Ascending aorta (tissue), 2 donors: Measurements from ENCODE around the gene HRC. TPM values are rescaled to one million over a fixed set of nuclear protein-coding genes. Genes with fewer than 3 reads are reported as not detected.
"Not testable (repeated sequence)": the region's sequence is repeated elsewhere in the genome, so short reads cannot be mapped to it uniquely, and the experiment has no call there.

ENCODE experiments used
- DNase-seq, 2 donors: peaks; one replicate each; pipeline ENCODE4 v3.0.0-alpha.2; 2019; ENCODE audit warnings: low spot score in 2 of 2
- H3K27ac ChIP-seq, 2 donors: fragments of 200-600 bp; sonication (generic); one replicate each; pipeline ENCODE4 v1.5.1; 2016 to 2017; ENCODE audit warnings: mild to moderate bottlenecking in 1 of 2
- H3K27me3 ChIP-seq: fragments of 200-600 bp; sonication (generic); one replicate; pipeline ENCODE4 v1.5.1; 2017
- H3K36me3 ChIP-seq, 2 donors: fragments of 200-600 bp; sonication (generic); one replicate each; pipeline ENCODE4 v1.5.1; 2016
- H3K4me1 ChIP-seq, 2 donors: fragments of 200-600 bp; sonication (generic); one replicate each; pipeline ENCODE4 v1.5.1; 2016 to 2017; ENCODE audit warnings: mild to moderate bottlenecking in 1 of 2
- H3K4me3 ChIP-seq, 2 donors: fragments of 200-600 bp; sonication (generic); one replicate each; pipeline ENCODE4 v1.5.1; 2016 to 2017; ENCODE audit warnings: mild to moderate bottlenecking in 1 of 2
- H3K9me3 ChIP-seq, 2 donors: fragments of 200-600 bp; sonication (generic); one replicate each; pipeline ENCODE4 v1.5.1; 2016
- intact Hi-C: fragments of 100-400 bp; cut with DNase I; formaldehyde crosslinking; loops from one replicate; pipeline ENCODE4 v1.15.1; 2023
- total RNA-seq: library from RNA; depleted of rRNA; stranded (reverse); fragments of >200 nt; gene quantifications from one replicate; pipeline ENCODE4 v1.1.0, GENCODE V29; 2016
- TF ChIP-seq, protein P1 (sequence below), 3 experiments: fragments of 200-600 bp in 2 of 3; fragments of 450-650 bp in 1 of 3; sonication (generic) in 2 of 3; IDR thresholded peaks; one replicate each; pipeline ENCODE4 v1.5.1; 2016 to 2019; ENCODE audit warnings: antibody characterized with exemption in 3 of 3, mild to moderate bottlenecking in 1 of 3, moderate library complexity in 1 of 3

Gene HRC
- total RNA-seq, 1 donor from 2014 or later = not detected

DNA sequence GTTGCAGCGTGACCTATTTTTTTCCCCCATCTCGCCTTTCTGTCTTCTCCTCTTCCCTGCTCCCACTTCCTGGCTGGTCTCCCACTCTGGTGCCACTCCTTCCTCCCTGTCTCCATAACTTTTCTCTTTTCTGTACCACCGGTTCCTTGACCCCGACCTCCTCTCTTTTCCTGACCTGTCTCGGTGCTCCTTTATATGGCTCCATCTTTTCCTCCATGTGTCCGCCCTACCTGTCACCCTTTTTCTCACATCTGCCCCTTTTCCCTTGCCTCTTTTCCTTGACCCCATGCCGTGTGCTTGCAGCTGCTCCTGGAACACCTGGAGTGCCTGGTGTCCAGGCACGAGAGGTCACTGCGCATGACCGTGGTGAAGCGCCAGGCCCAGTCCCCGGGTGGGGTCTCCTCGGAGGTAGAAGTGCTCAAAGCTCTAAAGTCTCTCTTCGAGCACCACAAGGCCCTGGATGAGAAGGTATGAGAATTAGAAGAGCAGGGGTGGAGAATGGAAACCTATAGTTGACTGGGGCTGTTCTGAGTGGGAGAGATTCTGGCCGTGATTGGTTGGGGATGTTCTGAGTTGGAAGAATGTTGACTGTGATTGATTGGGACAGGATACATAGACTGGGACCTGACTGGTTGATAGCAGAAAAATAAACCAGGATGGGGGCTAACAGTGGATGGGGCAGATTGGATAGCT lies 26.5 kb downstream of the HRC start:
- Histone ChIP-seq H3K27me3 (no peaks in the 10 kb centered on the region), H3K4me1 (peaks cover 0 to 12% of the 10 kb centered on the region in 2 donors), H3K27ac (peak overlapping the region in 1 of 2 donors; percentile 7), H3K4me3 (peak overlapping the region in 1 of 2 donors; percentile 53), H3K36me3 (no peaks in the 10 kb centered on the region), H3K9me3 (no peaks in the 10 kb centered on the region)
- intact Hi-C loops = loop anchor here (1.0 to 2.0 kb wide), 2 partner anchors 9 to 14 kb away; partner anchors contain the start of genes C19orf73 and PPFIA3
- no peak for DNase-seq
- TF ChIP-seq, protein P1, sequence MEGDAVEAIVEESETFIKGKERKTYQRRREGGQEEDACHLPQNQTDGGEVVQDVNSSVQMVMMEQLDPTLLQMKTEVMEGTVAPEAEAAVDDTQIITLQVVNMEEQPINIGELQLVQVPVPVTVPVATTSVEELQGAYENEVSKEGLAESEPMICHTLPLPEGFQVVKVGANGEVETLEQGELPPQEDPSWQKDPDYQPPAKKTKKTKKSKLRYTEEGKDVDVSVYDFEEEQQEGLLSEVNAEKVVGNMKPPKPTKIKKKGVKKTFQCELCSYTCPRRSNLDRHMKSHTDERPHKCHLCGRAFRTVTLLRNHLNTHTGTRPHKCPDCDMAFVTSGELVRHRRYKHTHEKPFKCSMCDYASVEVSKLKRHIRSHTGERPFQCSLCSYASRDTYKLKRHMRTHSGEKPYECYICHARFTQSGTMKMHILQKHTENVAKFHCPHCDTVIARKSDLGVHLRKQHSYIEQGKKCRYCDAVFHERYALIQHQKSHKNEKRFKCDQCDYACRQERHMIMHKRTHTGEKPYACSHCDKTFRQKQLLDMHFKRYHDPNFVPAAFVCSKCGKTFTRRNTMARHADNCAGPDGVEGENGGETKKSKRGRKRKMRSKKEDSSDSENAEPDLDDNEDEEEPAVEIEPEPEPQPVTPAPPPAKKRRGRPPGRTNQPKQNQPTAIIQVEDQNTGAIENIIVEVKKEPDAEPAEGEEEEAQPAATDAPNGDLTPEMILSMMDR (IDR thresholded peaks at IDR 0.05) = no peak

DNA sequence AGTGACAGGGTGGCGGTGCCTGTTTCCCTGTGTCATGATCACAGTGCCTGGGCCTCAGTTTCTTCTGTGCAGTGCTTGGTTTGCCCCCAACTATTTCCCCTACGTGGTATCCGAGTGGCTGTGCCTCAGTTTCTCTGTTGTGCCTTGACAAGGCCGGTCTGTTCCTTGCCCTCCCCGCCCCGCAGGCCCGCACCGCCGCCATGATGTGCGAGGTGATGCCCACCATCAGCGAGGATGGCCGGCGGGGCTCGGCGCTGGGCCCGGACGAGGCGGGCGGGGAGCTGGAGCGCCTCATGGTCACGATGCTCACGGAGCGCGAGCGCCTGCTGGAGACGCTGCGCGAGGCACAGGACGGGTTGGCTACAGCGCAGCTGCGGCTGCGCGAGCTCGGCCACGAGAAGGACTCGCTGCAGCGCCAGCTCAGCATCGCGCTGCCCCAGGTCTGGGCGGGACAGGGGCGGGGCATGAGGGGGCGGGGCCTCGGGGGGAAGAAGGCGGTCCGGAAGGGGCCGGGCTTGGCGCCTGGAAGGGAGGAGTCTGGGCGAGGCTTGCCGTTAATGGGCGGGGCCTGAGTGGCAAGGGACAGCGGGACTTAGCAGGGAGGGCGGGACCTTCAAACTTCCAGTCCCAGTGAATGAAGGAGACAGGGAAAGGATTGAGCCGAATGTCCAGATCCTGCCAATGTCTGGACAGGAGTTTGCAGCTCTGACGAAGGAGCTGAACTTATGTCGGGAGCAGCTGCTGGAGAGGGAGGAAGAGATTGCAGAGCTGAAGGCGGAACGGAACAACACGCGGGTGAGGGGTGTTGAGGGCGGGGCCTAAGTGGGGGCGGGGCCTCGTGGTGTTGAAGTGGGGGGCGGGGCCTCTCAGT lies 27.3 kb downstream of the HRC start:
- Histone ChIP-seq H3K27me3 (no peaks in the 10 kb centered on the region), H3K4me3 (peak overlapping the region in 1 of 2 donors; percentile 53), H3K9me3 (no peaks in the 10 kb centered on the region), H3K4me1 (peaks cover 0 to 9% of the 10 kb centered on the region in 2 donors), H3K36me3 (no peaks in the 10 kb centered on the region), H3K27ac (peak overlapping the region in 1 of 2 donors; percentile 67)
- intact Hi-C loops = loop anchor here (1.0 to 2.0 kb wide), 2 partner anchors 9 to 15 kb away; partner anchors contain the start of genes C19orf73 and PPFIA3
- peak; percentile 82 to 97 for DNase-seq
- TF ChIP-seq, protein P1 (IDR thresholded peaks at IDR 0.05) = peak in 2 of 3 experiments; percentile 13 to 20

- H3K9me3 ChIP-seq, DNase-seq, H3K36me3 ChIP-seq, H3K4me3 ChIP-seq, intact Hi-C loops, H3K27me3 ChIP-seq, H3K4me1 ChIP-seq, H3K27ac ChIP-seq: not testable (repeated sequence)
These were observed 28.0 kb downstream of the HRC start for GRCh38 chr19:49127225-49127624.

DNA sequence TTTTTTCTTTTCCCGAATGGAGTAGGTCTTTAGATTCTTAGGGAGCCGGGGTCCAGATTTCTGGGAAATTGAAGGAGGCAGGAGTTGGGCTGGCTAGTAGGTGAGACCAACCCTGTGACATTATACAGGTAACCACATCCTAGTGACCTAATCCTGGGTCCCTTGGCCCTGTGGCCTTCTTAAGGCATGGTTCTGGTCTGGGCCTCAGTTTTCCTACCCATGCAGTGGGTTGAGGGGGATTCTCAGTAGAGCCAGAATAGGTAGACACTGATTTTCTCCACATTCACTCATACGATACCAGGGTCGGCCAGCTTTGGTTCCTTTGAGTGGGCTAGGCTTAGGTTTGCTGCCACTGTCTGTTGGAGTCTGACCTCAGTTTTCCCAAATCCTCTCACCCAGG lies 28.6 kb downstream of the HRC start:
- Histone ChIP-seq H3K9me3 (no peaks in the 10 kb centered on the region), H3K27ac (no peak overlapping the region), H3K4me3 (no peak overlapping the region), H3K4me1 (peaks cover 0 to 9% of the 10 kb centered on the region in 2 donors), H3K27me3 (no peaks in the 10 kb centered on the region), H3K36me3 (no peaks in the 10 kb centered on the region)
- TF ChIP-seq, protein P1 (IDR thresholded peaks at IDR 0.05) = no peak
- intact Hi-C loops = no loop called here
- no peak for DNase-seq

DNA sequence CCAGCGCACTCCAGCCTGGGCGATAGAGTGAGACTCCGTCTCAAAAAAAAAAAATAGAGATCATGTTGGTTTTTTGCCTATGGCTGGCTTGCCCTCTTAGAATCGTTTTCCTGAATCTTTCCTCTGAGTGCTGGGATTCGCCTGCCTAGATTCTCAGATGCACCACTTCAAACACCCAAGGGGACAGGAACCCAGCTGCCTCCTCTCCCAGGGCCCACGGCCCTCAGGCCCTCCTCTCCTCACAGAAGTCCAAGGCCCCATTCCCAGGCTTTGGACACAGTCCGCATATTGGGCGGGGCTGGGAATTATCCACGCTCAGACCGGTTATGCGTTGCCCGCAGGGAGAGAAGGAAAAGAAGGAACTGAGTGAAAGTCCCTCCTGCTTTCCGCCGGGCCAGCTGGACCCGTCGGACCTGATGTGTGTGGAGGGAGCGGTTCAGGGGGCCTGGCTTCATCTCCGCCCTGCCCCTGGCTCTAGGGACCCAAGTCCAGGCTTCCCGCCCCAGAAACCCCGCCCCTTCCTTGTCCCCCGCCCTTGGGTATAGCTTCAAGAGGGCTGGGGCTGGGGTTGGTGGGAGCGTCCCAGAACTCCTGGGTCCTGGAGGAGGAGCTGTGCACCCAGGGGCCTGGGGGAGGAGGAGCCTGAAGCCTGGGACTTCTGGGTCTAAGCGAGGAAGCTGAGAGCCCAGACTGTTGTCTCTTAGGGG lies 30.0 kb downstream of the HRC start:
- DNase-seq = no peak
- Histone ChIP-seq H3K36me3 (no peaks in the 10 kb centered on the region), H3K4me1 (peaks cover 0 to 10% of the 10 kb centered on the region in 2 donors), H3K9me3 (no peaks in the 10 kb centered on the region), H3K27me3 (no peaks in the 10 kb centered on the region), H3K27ac (no peak overlapping the region), H3K4me3 (no peak overlapping the region)
- TF ChIP-seq, protein P1 (IDR thresholded peaks at IDR 0.05) = no peak
- intact Hi-C loops = no loop called here

- peaks cover 7 to 17% of the 10 kb centered on the region in 2 donors for H3K4me1 ChIP-seq
- H3K36me3 ChIP-seq, intact Hi-C loops, H3K9me3 ChIP-seq, H3K4me3 ChIP-seq, H3K27me3 ChIP-seq, H3K27ac ChIP-seq, DNase-seq: not testable (repeated sequence)
These were observed 31.9 kb downstream of the HRC start for GRCh38 chr19:49123285-49123684.

DNA sequence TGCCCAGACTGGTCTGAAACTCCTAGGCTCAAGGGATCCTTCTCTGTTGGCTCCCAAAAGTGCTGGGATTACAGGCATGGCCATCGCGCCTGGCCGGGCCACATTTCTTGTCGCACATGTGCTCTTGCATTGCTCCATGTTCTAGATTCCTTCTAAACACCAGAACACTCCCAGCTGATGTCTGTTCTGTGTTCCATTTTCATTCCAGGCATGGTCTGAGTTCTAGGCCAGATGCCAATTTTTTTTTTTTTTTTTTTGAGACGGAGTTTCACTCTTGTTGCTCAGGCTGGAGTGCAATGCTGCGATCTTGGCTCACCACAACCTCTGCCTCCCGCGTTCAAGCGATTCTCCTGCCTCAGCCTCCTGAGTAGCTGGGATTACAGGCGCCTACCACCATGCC lies 33.4 kb downstream of the HRC start:
- H3K9me3 ChIP-seq, H3K4me3 ChIP-seq, intact Hi-C loops, H3K27me3 ChIP-seq, H3K36me3 ChIP-seq, DNase-seq, H3K27ac ChIP-seq: not testable (repeated sequence)
- peaks cover 14 to 20% of the 10 kb centered on the region in 2 donors for H3K4me1 ChIP-seq
